Esophagus muscularis mucosa (tissue), 3 donors: Measurements from ENCODE around the gene BCKDHB.

Source experiments
- POLR2AphosphoS5 ChIP-seq, 2 donors: sonication (generic); formaldehyde crosslinking; IDR thresholded peaks; one replicate each; pipeline ENCODE4 v1.6.1; 2017; ENCODE audit warnings: antibody characterized with exemption in 2 of 2
- TF ChIP-seq, protein P1 (sequence below), 3 experiments: fragments of 200-600 bp in 2 of 3; fragments of 450-650 bp in 1 of 3; sonication (generic) in 2 of 3; IDR thresholded peaks; one replicate each; pipeline ENCODE4 v1.5.1; 2017 to 2019; ENCODE audit warnings: antibody characterized with exemption in 3 of 3, mild to moderate bottlenecking in 2 of 3, moderate library complexity in 1 of 3

DNA sequence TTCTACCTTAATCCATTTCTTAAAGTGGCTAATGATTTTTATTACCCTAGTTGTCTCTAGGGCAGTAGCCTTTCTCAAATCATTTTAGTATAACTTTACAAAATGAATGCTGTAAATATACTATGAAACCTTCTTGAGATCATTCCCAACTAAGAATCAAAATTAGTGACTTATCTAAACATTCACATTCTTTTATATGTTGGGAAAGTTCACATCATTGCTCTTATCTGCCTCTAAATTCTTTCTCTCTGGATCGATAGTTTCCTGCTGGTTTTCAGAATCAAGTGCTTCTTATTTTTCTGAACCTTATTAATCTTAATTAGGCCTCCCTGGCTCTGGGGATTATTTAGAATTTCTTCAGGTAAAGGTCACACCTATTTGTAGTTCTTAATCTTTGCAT, 126.8 kb downstream of the BCKDHB start:
- TF ChIP-seq, protein P1, sequence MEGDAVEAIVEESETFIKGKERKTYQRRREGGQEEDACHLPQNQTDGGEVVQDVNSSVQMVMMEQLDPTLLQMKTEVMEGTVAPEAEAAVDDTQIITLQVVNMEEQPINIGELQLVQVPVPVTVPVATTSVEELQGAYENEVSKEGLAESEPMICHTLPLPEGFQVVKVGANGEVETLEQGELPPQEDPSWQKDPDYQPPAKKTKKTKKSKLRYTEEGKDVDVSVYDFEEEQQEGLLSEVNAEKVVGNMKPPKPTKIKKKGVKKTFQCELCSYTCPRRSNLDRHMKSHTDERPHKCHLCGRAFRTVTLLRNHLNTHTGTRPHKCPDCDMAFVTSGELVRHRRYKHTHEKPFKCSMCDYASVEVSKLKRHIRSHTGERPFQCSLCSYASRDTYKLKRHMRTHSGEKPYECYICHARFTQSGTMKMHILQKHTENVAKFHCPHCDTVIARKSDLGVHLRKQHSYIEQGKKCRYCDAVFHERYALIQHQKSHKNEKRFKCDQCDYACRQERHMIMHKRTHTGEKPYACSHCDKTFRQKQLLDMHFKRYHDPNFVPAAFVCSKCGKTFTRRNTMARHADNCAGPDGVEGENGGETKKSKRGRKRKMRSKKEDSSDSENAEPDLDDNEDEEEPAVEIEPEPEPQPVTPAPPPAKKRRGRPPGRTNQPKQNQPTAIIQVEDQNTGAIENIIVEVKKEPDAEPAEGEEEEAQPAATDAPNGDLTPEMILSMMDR (IDR thresholded peaks at IDR 0.05) = no peak
- TF ChIP-seq POLR2AphosphoS5 (IDR thresholded peaks at IDR 0.05) = no peak
